GM12878 (cell line): ENCODE measurements around the gene ZFP3. TPM values are rescaled to one million over a fixed set of nuclear protein-coding genes. Genes with fewer than 3 reads are reported as not detected.

Experiments
- ATAC-seq: fragments of 200-7000 bp; cut with Tn5 transposase; 3 replicates; pipeline ENCODE4 v1.9.1; 2020; ENCODE audit warnings: mild to moderate bottlenecking, moderate library complexity
- BruUV-seq: library from RNA; stranded (reverse); fragments of 400-500 nt; replicated peaks from 2 replicates; lab custom pipeline; 2021; lab: Mats Ljungman, UMichigan
- CTCF ChIA-PET: fragments of 300-600 bp; sonication (Branson Sonifier 250); formaldehyde crosslinking; extraction: SDS; loops from one replicate; lab custom pipeline; 2021; ENCODE audit warnings: inconsistent platforms; lab: Yijun Ruan, JAX
- POLR2A ChIA-PET: fragments of 350-600 bp; formaldehyde crosslinking; extraction: SDS; loops from one replicate; lab custom pipeline; 2021; ENCODE audit warnings: inconsistent platforms; lab: Charles Lee
- RAD21 ChIA-PET: fragments of 300-600 bp; sonication (Branson Sonifier 250); formaldehyde crosslinking; loops from one replicate; lab custom pipeline; 2023; ENCODE audit warnings: antibody characterized with exemption; ENCODE audit not compliant: unreplicated experiment; lab: Charles Lee
- SMC1A ChIA-PET: fragments of 300-600 bp; sonication (Branson Sonifier 250); formaldehyde crosslinking; loops from one replicate; lab custom pipeline; 2023; ENCODE audit not compliant: unreplicated experiment, uncharacterized antibody; lab: Charles Lee
- DNase-seq: peaks from one replicate; pipeline ENCODE4 v3.0.0-alpha.2; 2011; ENCODE audit warnings: low read depth, low spot score
- FAIRE-seq: peaks from 3 replicates; lab custom pipeline; 2011; peaks lifted over from hg19 to GRCh38; lab: Jason Lieb, UNC
- H2AFZ ChIP-seq: 2 replicates; pipeline ENCODE4 v1.6.0; 2011; ENCODE audit warnings: low read depth, low read length, control low read depth; ENCODE audit not compliant: control insufficient read depth
- H3K27ac ChIP-seq: 2 replicates; pipeline ENCODE4 v1.5.1; 2011; ENCODE audit warnings: control low read depth; ENCODE audit not compliant: control insufficient read depth, insufficient read depth
- H3K27me3 ChIP-seq, 2 experiments: replicated peaks in 1 of 2; 2 replicates each; pipeline versions ENCODE4 v1.6.0 to v1.6.1; 2011; ENCODE audit warnings: low read length in 1 of 2; ENCODE audit not compliant: control insufficient read depth in 2 of 2, insufficient read depth in 2 of 2
- H3K36me3 ChIP-seq, 2 experiments: 2 replicates each; pipeline ENCODE4 v1.5.1; 2011; ENCODE audit warnings: low read length in 1 of 2; ENCODE audit not compliant: control insufficient read depth in 2 of 2, insufficient read depth in 2 of 2
- H3K4me1 ChIP-seq: 2 replicates; pipeline ENCODE4 v1.6.1; 2011; ENCODE audit warnings: mild to moderate bottlenecking, low read length, moderate library complexity, mixed read lengths; ENCODE audit not compliant: control insufficient read depth, insufficient read depth
- H3K4me2 ChIP-seq: 2 replicates; pipeline ENCODE4 v1.6.0; 2011; ENCODE audit warnings: control low read depth; ENCODE audit not compliant: control insufficient read depth, insufficient read depth
- H3K4me3 ChIP-seq: fragments of 200-600 bp; sonication (generic); 2 replicates; pipeline ENCODE4 v1.5.1; 2016
- H3K79me2 ChIP-seq: 2 replicates; pipeline ENCODE4 v1.6.0; 2011; ENCODE audit warnings: low read length; ENCODE audit not compliant: control insufficient read depth, insufficient read depth
- H3K9ac ChIP-seq: 2 replicates; pipeline ENCODE4 v1.8.0; 2011; ENCODE audit warnings: low read length, control low read depth, mixed read lengths; ENCODE audit not compliant: control insufficient read depth, insufficient read depth
- H3K9me3 ChIP-seq: replicated peaks from 3 replicates; pipeline ENCODE4 v1.5.1; 2011; ENCODE audit warnings: mild to moderate bottlenecking, low read length; ENCODE audit not compliant: control insufficient read depth, insufficient read depth
- H4K20me1 ChIP-seq: 2 replicates; pipeline ENCODE4 v1.6.0; 2011; ENCODE audit not compliant: control insufficient read depth, insufficient read depth
- ATF7 ChIP-seq: fragments of 450-650 bp; IDR thresholded peaks from 2 replicates; pipeline ENCODE4 v1.6.1; 2016; ENCODE audit warnings: low read depth, mild to moderate bottlenecking
- EED ChIP-seq: sonication (generic); IDR thresholded peaks from 2 replicates; pipeline ENCODE4 v1.6.1; 2016; ENCODE audit warnings: antibody characterized with exemption, low read depth
- EP300 ChIP-seq, 2 experiments: fragments of 150-350 bp in 1 of 2; IDR thresholded peaks; 2 replicates each; pipeline ENCODE4 v1.6.1; 2011 to 2012; ENCODE audit warnings: low read depth in 2 of 2, low read length in 2 of 2, borderline replicate concordance in 1 of 2, improper control_type of control experiment in 1 of 2, inconsistent platforms in 1 of 2; ENCODE audit not compliant: control insufficient read depth in 1 of 2
- FOXK2 ChIP-seq: fragments of 450-650 bp; IDR thresholded peaks from 2 replicates; pipeline ENCODE4 v1.6.1; 2017; ENCODE audit warnings: mild to moderate bottlenecking, moderate library complexity
- HDAC2 ChIP-seq: fragments of 200-600 bp; sonication (generic); IDR thresholded peaks from 2 replicates; pipeline ENCODE4 v1.6.1; 2017
- NKRF ChIP-seq: fragments of 450-650 bp; conservative IDR thresholded peaks from 2 replicates; pipeline ENCODE4 v1.6.1; 2017; ENCODE audit warnings: mild to moderate bottlenecking, moderate library complexity
- PAX5 ChIP-seq: IDR thresholded peaks from 2 replicates; pipeline ENCODE4 v1.6.1; 2011; ENCODE audit warnings: low read depth, low read length, borderline replicate concordance
- PBX3 ChIP-seq: IDR thresholded peaks from 2 replicates; pipeline ENCODE4 v1.6.1; 2011; ENCODE audit warnings: mild to moderate bottlenecking, low read depth, low read length, moderate library complexity; ENCODE audit not compliant: insufficient replicate concordance
- SMAD5 ChIP-seq: IDR thresholded peaks from 2 replicates; pipeline ENCODE4 v1.6.1; 2016; ENCODE audit warnings: antibody characterized with exemption, low read depth
- SPI1 ChIP-seq: IDR thresholded peaks from 2 replicates; pipeline ENCODE4 v1.6.1; 2011; ENCODE audit warnings: low read depth, mild to moderate bottlenecking, low read length, moderate library complexity, borderline replicate concordance; ENCODE audit not compliant: insufficient read depth
- TAF1 ChIP-seq: IDR thresholded peaks from 2 replicates; pipeline ENCODE4 v1.6.1; 2011; ENCODE audit warnings: mild to moderate bottlenecking, low read depth, low read length, borderline replicate concordance
- YBX1 ChIP-seq: fragments of 450-650 bp; IDR thresholded peaks from 2 replicates; pipeline ENCODE4 v1.6.1; 2016; ENCODE audit warnings: antibody characterized with exemption
- ZSCAN29 ChIP-seq: fragments of 450-650 bp; IDR thresholded peaks from 2 replicates; pipeline ENCODE4 v1.6.1; 2017; ENCODE audit warnings: mild to moderate bottlenecking, moderate library complexity
- WGBS: methylation state at CpG from one replicate; pipeline ENCODE4 v1.1.6; 2016; ENCODE audit warnings: low lambda C conversion rate; ENCODE audit not compliant: insufficient replicate concordance, insufficient coverage; ENCODE audit errors: missing lambda C conversion rate; 5-methylcytosine and 5-hydroxymethylcytosine counted together
- in situ Hi-C: fragments of 300-500 bp; cut with MboI; formaldehyde crosslinking; loops from 9 replicates; pipeline ENCODE4 v1.14.3; 2018; ENCODE audit warnings: mixed read lengths
- intact Hi-C: fragments of 100-400 bp; cut with micrococcal nuclease; formaldehyde crosslinking; loops from one replicate; pipeline ENCODE4 v1.14.2; 2022; ENCODE audit not compliant: unreplicated experiment
- polyA plus RNA-seq, 11 experiments: library from polyadenylated mRNA; depleted of rRNA in 4 of 11; unstranded in 6 of 11; stranded (reverse) in 5 of 11; fragments of >200 nt; fragmentation: Nextera tagmentation in 4 of 11; fragmentation: Illumina TruSeq in 1 of 11; extraction: Ambion mirVana in 4 of 11; extraction: Trizol in 1 of 11; gene quantifications; 1 replicate in 1 of 11; 2 replicates in 10 of 11; pipeline versions ENCODE4 v1.2.1 to v1.2.3, GENCODE V29; 2011 to 2016; ENCODE audit warnings: inconsistent platforms in 2 of 11, missing spikeins in 2 of 11, low read depth in 1 of 11
- total RNA-seq, 4 experiments: library from RNA; depleted of rRNA in 3 of 4; stranded (reverse); fragments of >200 nt in 3 of 4; fragmentation: Illumina TruSeq in 1 of 4; extraction: Trizol in 1 of 4; gene quantifications; 2 replicates each; pipeline versions ENCODE4 v1.2.1 to v1.2.3, GENCODE V29; 2013 to 2021
- TF ChIP-seq, protein P1 (sequence below): IDR thresholded peaks from 2 replicates; pipeline ENCODE4 v1.6.1; 2012; ENCODE audit warnings: low read length, inconsistent platforms
- TF ChIP-seq, protein P2 (sequence below): IDR thresholded peaks from 2 replicates; pipeline ENCODE4 v1.6.1; 2011; ENCODE audit warnings: borderline replicate concordance, low read depth, mild to moderate bottlenecking, moderate library complexity, low read length; ENCODE audit not compliant: insufficient read depth, poor library complexity, severe bottlenecking

Gene ZFP3
- total and polyA plus RNA-seq, 10 of the 15 experiments (the other 5 are each of a cell fraction or from before 2014, with no cell fraction given): 0.37 to 4.1 (median 1.6) TPM

GRCh38 chr17:5115673-5116651, 37.7 kb downstream of the ZFP3 start, which contains the start of gene USP6 (continued):
- TF ChIP-seq NKRF: no peak
- TF ChIP-seq PAX5: no peak
- TF ChIP-seq EP300 (IDR thresholded peaks at IDR 0.05; ENCODE audit: borderline replicate concordance in 1 of 2, control insufficient read depth in 1 of 2, low read depth in 2 of 2, low read length in 2 of 2): no peak
- no peak for TF ChIP-seq ZSCAN29

DNA sequence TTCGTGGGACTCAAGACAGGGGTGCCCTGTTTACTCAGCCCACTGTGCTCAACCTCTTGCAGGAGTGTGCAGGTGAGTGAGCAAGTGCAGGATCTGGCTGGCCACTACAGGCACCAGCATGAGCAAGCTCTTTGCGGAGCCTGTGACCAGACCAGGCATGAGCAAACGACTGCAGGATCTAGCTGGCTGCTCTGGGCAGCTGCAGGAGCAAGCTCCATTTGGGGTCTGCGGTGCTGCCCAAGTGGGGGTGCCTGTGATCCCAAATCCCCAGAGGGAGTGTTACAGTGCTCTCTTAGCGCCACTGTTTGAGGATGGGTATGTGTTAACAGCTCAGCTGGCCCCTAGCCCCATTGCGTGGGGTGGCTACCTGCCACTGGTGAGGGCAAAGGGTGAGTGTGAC, 40.0 kb downstream of the ZFP3 start:
- POLR2A ChIA-PET: no interaction called here
- FAIRE-seq (no peak), DNase-seq (no peak), ATAC-seq (no peak)
- RAD21 ChIA-PET: no interaction called here
- CTCF ChIA-PET: no interaction called here
- 62% methylated on average over 6 of the region's 6 CpGs for WGBS
- no TSS peak for BruUV-seq
- no peak overlapping the region for H3K27ac ChIP-seq
- TF ChIP-seq ATF7 (no peak), HDAC2 (no peak), SPI1 (no peak), EED (no peak), YBX1 (no peak), SMAD5 (no peak), FOXK2 (no peak), PBX3 (no peak), TAF1 (no peak)
- TF ChIP-seq, protein P1, sequence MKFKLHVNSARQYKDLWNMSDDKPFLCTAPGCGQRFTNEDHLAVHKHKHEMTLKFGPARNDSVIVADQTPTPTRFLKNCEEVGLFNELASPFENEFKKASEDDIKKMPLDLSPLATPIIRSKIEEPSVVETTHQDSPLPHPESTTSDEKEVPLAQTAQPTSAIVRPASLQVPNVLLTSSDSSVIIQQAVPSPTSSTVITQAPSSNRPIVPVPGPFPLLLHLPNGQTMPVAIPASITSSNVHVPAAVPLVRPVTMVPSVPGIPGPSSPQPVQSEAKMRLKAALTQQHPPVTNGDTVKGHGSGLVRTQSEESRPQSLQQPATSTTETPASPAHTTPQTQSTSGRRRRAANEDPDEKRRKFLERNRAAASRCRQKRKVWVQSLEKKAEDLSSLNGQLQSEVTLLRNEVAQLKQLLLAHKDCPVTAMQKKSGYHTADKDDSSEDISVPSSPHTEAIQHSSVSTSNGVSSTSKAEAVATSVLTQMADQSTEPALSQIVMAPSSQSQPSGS: no peak
- TF ChIP-seq, protein P2, sequence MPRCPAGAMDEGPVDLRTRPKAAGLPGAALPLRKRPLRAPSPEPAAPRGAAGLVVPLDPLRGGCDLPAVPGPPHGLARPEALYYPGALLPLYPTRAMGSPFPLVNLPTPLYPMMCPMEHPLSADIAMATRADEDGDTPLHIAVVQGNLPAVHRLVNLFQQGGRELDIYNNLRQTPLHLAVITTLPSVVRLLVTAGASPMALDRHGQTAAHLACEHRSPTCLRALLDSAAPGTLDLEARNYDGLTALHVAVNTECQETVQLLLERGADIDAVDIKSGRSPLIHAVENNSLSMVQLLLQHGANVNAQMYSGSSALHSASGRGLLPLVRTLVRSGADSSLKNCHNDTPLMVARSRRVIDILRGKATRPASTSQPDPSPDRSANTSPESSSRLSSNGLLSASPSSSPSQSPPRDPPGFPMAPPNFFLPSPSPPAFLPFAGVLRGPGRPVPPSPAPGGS: no peak
- no peaks in the 10 kb centered on the region for H3K36me3 ChIP-seq
- no peak overlapping the region for H3K4me3 ChIP-seq
- no peaks in the 10 kb centered on the region; the same call in 1 of the 3 replicates for H3K9me3 ChIP-seq
- no peak overlapping the region for H3K4me2 ChIP-seq
- H2AFZ ChIP-seq: no peak overlapping the region
- H3K27me3 ChIP-seq: peaks cover 0 to 3% of the 10 kb centered on the region in 2 experiments; a peak in 3 of 4 replicates
- intact Hi-C loops: no loop called here
- H3K9ac ChIP-seq: no peak overlapping the region
- SMC1A ChIA-PET: interaction anchor here (1.4 kb wide), 1 partner anchor 8 kb away, joined by 4 read pairs; no protein-coding TSS in a partner anchor
- H3K79me2 ChIP-seq: no peaks in the 10 kb centered on the region
- no peaks in the 10 kb centered on the region for H3K4me1 ChIP-seq
- no peaks in the 10 kb centered on the region for H4K20me1 ChIP-seq
- in situ Hi-C loops: no loop called here
